Stimulated activated CD4-positive, alpha-beta T cell treated with anti-CD3 and anti-CD28 coated beads, Interleukin-4, amount 100 ng/mL, for 1 hour (primary cell): Measurements from ENCODE around the gene LDB2.

ENCODE experiments used
- DNase-seq: peaks from one replicate; pipeline ENCODE4 v3.0.0-alpha.2; 2020

Gene LDB2

GRCh38 chr4:16717266-16717970 lies 181.0 kb downstream of the LDB2 start:
- no peak for DNase-seq

- DNase-seq = no peak
These were observed 183.0 kb downstream of the LDB2 start for GRCh38 chr4:16715482-16715881.

- no peak for DNase-seq
These were observed 184.3 kb downstream of the LDB2 start for GRCh38 chr4:16714191-16714590.

- DNase-seq = no peak
These were observed 184.7 kb downstream of the LDB2 start for GRCh38 chr4:16713696-16714095.

GRCh38 chr4:16713271-16713670 lies 185.2 kb downstream of the LDB2 start:
- DNase-seq = no peak

GRCh38 chr4:16710198-16710597 lies 188.2 kb downstream of the LDB2 start:
- DNase-seq = no peak

GRCh38 chr4:16707874-16708273 lies 190.6 kb downstream of the LDB2 start:
- no peak for DNase-seq

- DNase-seq = no peak
These were observed 192.2 kb downstream of the LDB2 start for GRCh38 chr4:16706251-16706650.

GRCh38 chr4:16705341-16705740 lies 193.1 kb downstream of the LDB2 start:
- DNase-seq = no peak

GRCh38 chr4:16704489-16704888 lies 194.0 kb downstream of the LDB2 start:
- DNase-seq = no peak

GRCh38 chr4:16695896-16696295 lies 202.5 kb downstream of the LDB2 start:
- no peak for DNase-seq

- no peak for DNase-seq
These were observed 203.6 kb downstream of the LDB2 start for GRCh38 chr4:16694884-16695276.

- DNase-seq = no peak
These were observed 204.1 kb downstream of the LDB2 start for GRCh38 chr4:16694173-16694883.

- DNase-seq = no peak
These were observed 204.8 kb downstream of the LDB2 start for GRCh38 chr4:16693641-16694040.

- no peak for DNase-seq
These were observed 205.4 kb downstream of the LDB2 start for GRCh38 chr4:16692961-16693506.

GRCh38 chr4:16692524-16692923 lies 205.9 kb downstream of the LDB2 start:
- no peak for DNase-seq

- no peak for DNase-seq
These were observed 206.4 kb downstream of the LDB2 start for GRCh38 chr4:16692046-16692445.

- DNase-seq = no peak
These were observed 207.0 kb downstream of the LDB2 start for GRCh38 chr4:16691450-16691849.

GRCh38 chr4:16687845-16688244 lies 210.6 kb downstream of the LDB2 start:
- DNase-seq = no peak

- DNase-seq = no peak
These were observed 211.4 kb downstream of the LDB2 start for GRCh38 chr4:16687011-16687410.

- no peak for DNase-seq
These were observed 212.2 kb downstream of the LDB2 start for GRCh38 chr4:16686195-16686594.

GRCh38 chr4:16685536-16685935 lies 212.9 kb downstream of the LDB2 start:
- no peak for DNase-seq

GRCh38 chr4:16684935-16685334 lies 213.5 kb downstream of the LDB2 start:
- DNase-seq = no peak

GRCh38 chr4:16684097-16684496 lies 214.3 kb downstream of the LDB2 start:
- no peak for DNase-seq
